HepG2 (cell line): Measurements from ENCODE around the gene RIN3.

Experiments
- CEBPB ChIP-seq: IDR thresholded peaks from 2 replicates; pipeline ENCODE4 v1.6.1; 2011; ENCODE audit warnings: low read depth, low read length, improper control_type of control experiment, borderline replicate concordance
- CENPX ChIP-seq: sonication (generic); formaldehyde crosslinking; IDR thresholded peaks from 2 replicates; pipeline ENCODE4 v1.9.0; 2021; ENCODE audit warnings: mild to moderate bottlenecking, missing genetic modification reagents, moderate library complexity
- CHD4 ChIP-seq: fragments of 200-600 bp; sonication (generic); IDR thresholded peaks from 2 replicates; pipeline ENCODE4 v1.7.0; 2017; ENCODE audit warnings: mild to moderate bottlenecking, low read length, borderline replicate concordance
- CTCF ChIP-seq: sonication (generic); formaldehyde crosslinking; IDR thresholded peaks from 2 replicates; pipeline ENCODE4 v1.5.0; 2020; ENCODE audit warnings: mild to moderate bottlenecking, missing genetic modification reagents, moderate library complexity
- EHMT2 ChIP-seq: fragments of 200-600 bp; sonication (generic); IDR thresholded peaks from 2 replicates; pipeline ENCODE4 v1.7.0; 2017; ENCODE audit warnings: antibody characterized with exemption, low read depth, low read length, borderline replicate concordance
- HCFC1 ChIP-seq: fragments of 150-350 bp; IDR thresholded peaks from 2 replicates; pipeline ENCODE4 v1.6.1; 2014; ENCODE audit warnings: low read depth, low read length
- MAX ChIP-seq: IDR thresholded peaks from 2 replicates; pipeline ENCODE4 v1.6.1; 2012; ENCODE audit warnings: inconsistent platforms
- NFE2L1 ChIP-seq: sonication (generic); formaldehyde crosslinking; IDR thresholded peaks from 2 replicates; pipeline ENCODE4 v1.4.0; 2020; ENCODE audit warnings: missing genetic modification reagents, mild to moderate bottlenecking, borderline replicate concordance
- SMC3 ChIP-seq: IDR thresholded peaks from 2 replicates; pipeline ENCODE4 v1.6.1; 2011; ENCODE audit warnings: low read length, improper control_type of control experiment
- SP2 ChIP-seq: sonication (generic); formaldehyde crosslinking; IDR thresholded peaks from 2 replicates; pipeline ENCODE4 v1.5.1; 2020; ENCODE audit warnings: mild to moderate bottlenecking, missing genetic modification reagents
- SUZ12 ChIP-seq: fragments of 150-350 bp; IDR thresholded peaks from 2 replicates; pipeline ENCODE4 v1.6.1; 2014; ENCODE audit warnings: low read depth, low read length
- TCF7L2 ChIP-seq: IDR thresholded peaks from 2 replicates; pipeline ENCODE4 v1.6.1; 2011; ENCODE audit warnings: mild to moderate bottlenecking, low read depth, low read length, moderate library complexity
- THAP7 ChIP-seq: sonication (generic); formaldehyde crosslinking; IDR thresholded peaks from 2 replicates; pipeline ENCODE4 v1.8.1; 2023; ENCODE audit warnings: mild to moderate bottlenecking, missing genetic modification reagents
- XBP1 ChIP-seq: sonication (generic); formaldehyde crosslinking; IDR thresholded peaks from 2 replicates; pipeline ENCODE4 v1.5.0; 2020; ENCODE audit warnings: missing genetic modification reagents

- TF ChIP-seq CENPX (CRISPR knock-in tag) (no peak), CTCF (CRISPR knock-in tag) (no peak), XBP1 (no peak), CEBPB (no peak), HCFC1 (no peak), THAP7 (no peak), CHD4 (no peak), SP2 (CRISPR knock-in tag) (no peak), SUZ12 (no peak), EHMT2 (no peak), SMC3 (no peak), MAX (no peak), TCF7L2 (no peak), NFE2L1 (CRISPR knock-in tag) (no peak)
Observed at GRCh38 chr14:92719890-92720323, 206.3 kb downstream of the RIN3 start.
